ENCODE measurements around the gene SNAP25. TPM values are rescaled to one million over a fixed set of nuclear protein-coding genes. Genes with fewer than 3 reads are reported as not detected.

Gene SNAP25
- total RNA-seq, 6 experiments from 2014 or later = 0.10 TPM; not detected in 5

DNA sequence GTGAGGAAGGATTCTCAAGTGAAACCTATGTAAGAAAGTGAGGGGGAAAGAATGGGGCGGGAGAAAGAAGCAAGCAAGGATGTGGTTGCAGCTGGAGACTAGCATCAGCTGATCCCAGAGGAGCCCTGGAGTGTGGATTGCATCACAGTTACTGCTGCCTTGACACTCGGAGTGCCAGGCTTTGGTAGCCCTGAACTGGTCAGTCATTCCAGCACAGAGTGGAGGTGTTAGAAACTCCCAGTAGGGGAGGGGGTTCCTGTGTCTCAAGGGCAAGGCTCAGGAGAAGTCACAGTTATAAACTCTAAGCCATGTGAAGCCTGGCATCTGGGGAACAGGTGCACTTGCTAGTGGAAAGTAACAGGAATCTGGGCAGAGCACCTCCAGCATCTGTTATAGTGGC is 23.5 kb downstream of the SNAP25 start:
- Mint-ChIP-seq H3K27ac (no peak overlapping the region), H3K4me1 (ENCODE audit: low read depth) (no peaks in the 10 kb centered on the region), H3K9me3 (no peaks in the 10 kb centered on the region), H3K4me3 (no peak overlapping the region), H3K27me3 (ENCODE audit: insufficient read depth) (peaks cover 10% of the 10 kb centered on the region), H3K36me3 (ENCODE audit: low read depth) (no peaks in the 10 kb centered on the region)
- DNase-seq = no peak
- TF ChIP-seq, protein P1, sequence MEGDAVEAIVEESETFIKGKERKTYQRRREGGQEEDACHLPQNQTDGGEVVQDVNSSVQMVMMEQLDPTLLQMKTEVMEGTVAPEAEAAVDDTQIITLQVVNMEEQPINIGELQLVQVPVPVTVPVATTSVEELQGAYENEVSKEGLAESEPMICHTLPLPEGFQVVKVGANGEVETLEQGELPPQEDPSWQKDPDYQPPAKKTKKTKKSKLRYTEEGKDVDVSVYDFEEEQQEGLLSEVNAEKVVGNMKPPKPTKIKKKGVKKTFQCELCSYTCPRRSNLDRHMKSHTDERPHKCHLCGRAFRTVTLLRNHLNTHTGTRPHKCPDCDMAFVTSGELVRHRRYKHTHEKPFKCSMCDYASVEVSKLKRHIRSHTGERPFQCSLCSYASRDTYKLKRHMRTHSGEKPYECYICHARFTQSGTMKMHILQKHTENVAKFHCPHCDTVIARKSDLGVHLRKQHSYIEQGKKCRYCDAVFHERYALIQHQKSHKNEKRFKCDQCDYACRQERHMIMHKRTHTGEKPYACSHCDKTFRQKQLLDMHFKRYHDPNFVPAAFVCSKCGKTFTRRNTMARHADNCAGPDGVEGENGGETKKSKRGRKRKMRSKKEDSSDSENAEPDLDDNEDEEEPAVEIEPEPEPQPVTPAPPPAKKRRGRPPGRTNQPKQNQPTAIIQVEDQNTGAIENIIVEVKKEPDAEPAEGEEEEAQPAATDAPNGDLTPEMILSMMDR (IDR thresholded peaks at IDR 0.05) = no peak

DNA sequence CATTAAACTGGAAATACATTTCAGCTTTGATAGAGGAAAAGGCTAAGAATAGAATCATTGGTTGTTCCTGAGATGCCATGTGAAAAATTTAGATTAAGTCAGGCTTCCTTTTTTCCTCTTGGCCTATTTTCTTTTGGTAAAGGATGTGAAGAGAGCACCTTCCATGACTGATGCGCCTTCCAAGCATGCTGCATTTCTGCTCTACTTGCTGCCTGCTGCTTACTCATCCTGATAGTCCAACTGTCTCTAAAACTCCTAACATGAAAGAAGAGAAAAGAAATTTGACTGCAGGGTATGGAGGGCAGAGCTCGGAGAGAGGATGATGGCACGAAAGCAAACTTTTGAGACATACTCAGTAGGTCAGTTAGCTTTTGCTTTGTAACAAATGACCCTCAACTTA is 28.8 kb downstream of the SNAP25 start:
- Mint-ChIP-seq H3K4me1 (ENCODE audit: low read depth) (peaks cover 7% of the 10 kb centered on the region), H3K4me3 (no peak overlapping the region), H3K27ac (no peak overlapping the region), H3K9me3 (no peaks in the 10 kb centered on the region), H3K36me3 (ENCODE audit: low read depth) (no peaks in the 10 kb centered on the region), H3K27me3 (ENCODE audit: insufficient read depth) (peaks cover 5% of the 10 kb centered on the region)
- TF ChIP-seq, protein P1 (IDR thresholded peaks at IDR 0.05) = no peak
- no peak for DNase-seq

DNA sequence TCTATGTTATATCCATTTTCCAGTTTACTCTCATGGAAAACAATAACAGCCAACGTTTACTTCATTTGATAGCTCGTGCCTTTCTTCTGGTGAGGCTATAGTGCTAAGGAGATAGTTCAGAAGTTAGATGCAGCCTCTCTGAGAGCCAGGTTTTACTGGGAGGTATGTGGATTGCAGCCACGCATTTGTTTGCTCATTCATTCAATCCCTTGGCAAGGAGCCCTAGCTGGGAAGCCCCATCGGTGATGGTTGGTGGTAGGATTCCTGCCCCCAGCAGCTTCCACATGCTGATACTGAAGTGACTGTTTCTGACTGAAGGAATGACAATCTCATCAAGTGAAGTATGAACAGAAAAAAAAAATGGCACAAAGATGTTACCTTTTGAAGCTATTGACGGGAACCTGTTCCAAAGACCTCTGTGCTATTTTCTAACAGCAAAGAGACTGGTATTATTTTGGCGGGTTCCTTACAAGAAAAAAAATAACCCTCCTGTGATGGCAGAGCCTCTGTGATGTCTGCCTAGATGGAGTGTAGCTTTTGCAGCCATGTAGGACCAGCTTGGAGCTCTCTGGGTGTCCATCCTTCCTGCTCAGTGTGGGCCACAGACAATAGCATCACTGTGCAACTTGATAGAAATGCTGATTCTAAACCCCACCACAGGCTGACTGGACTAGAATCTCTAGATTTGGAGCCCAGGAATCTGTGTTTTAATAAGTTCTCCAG is 30.6 kb downstream of the SNAP25 start:
- no peak for DNase-seq
- no peak overlapping the region for H3K4me3 Mint-ChIP-seq
- TF ChIP-seq, protein P1 (IDR thresholded peaks at IDR 0.05) = no peak
- peaks cover 7% of the 10 kb centered on the region for H3K4me1 Mint-ChIP-seq (ENCODE audit: low read depth)
- H3K36me3 Mint-ChIP-seq (ENCODE audit: low read depth) = no peaks in the 10 kb centered on the region
- H3K27ac Mint-ChIP-seq = no peak overlapping the region
- peaks cover 4% of the 10 kb centered on the region for H3K27me3 Mint-ChIP-seq (ENCODE audit: insufficient read depth)
- no peaks in the 10 kb centered on the region for H3K9me3 Mint-ChIP-seq

DNA sequence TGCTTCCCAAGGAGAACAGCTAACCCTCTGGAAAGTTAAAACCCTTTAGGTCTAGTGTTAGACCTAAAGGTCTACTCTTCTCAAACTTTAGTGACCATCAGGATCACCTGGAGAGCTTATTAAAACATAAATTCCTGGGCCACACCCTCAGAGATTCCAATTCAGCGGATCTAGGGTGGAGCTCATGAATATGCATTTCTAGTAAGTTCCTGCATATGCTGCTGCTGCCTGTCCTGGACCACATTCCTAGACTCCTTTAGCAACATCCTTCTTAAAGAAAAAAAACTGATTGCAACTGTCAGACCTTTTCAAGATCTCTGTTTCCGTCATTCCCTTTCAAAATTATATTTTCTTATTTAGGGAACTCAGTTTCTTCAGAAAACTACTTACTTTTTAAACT is 31.2 kb downstream of the SNAP25 start:
- H3K36me3 Mint-ChIP-seq (ENCODE audit: low read depth) = no peaks in the 10 kb centered on the region
- no peak overlapping the region for H3K27ac Mint-ChIP-seq
- no peak for DNase-seq
- H3K4me3 Mint-ChIP-seq = no peak overlapping the region
- TF ChIP-seq, protein P1 (IDR thresholded peaks at IDR 0.05) = no peak
- no peaks in the 10 kb centered on the region for H3K9me3 Mint-ChIP-seq
- H3K27me3 Mint-ChIP-seq (ENCODE audit: insufficient read depth) = peaks cover 7% of the 10 kb centered on the region
- peaks cover 7% of the 10 kb centered on the region for H3K4me1 Mint-ChIP-seq (ENCODE audit: low read depth)

DNA sequence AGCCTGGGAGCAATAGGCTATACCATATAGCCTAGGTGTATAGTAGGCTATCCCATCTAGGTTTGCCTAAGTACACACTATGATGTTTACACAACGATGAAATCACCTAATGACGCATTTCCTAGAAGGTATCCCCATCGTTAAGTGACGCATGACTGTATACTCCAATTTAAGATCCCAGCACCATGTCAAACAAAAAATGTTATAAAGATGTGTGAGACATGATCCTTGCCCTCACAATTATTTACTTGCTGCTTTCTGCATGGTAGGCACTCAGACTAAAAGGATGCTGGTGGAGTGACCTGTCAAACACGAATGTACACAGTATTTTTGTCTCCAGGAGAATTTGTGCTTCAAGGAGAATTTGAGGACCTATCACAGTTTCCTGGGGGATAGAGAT is 32.3 kb downstream of the SNAP25 start:
- Mint-ChIP-seq H3K4me1 (ENCODE audit: low read depth) (peaks cover 7% of the 10 kb centered on the region), H3K4me3 (no peak overlapping the region), H3K9me3 (no peaks in the 10 kb centered on the region), H3K36me3 (ENCODE audit: low read depth) (no peaks in the 10 kb centered on the region), H3K27me3 (ENCODE audit: insufficient read depth) (peaks cover 3% of the 10 kb centered on the region; the same call in 1 of the 2 replicates), H3K27ac (no peak overlapping the region)
- TF ChIP-seq, protein P1 (IDR thresholded peaks at IDR 0.05) = no peak
- DNase-seq = no peak
